ENCODE measurements around the gene JMJD8.

The JMJD8 gene

DNA sequence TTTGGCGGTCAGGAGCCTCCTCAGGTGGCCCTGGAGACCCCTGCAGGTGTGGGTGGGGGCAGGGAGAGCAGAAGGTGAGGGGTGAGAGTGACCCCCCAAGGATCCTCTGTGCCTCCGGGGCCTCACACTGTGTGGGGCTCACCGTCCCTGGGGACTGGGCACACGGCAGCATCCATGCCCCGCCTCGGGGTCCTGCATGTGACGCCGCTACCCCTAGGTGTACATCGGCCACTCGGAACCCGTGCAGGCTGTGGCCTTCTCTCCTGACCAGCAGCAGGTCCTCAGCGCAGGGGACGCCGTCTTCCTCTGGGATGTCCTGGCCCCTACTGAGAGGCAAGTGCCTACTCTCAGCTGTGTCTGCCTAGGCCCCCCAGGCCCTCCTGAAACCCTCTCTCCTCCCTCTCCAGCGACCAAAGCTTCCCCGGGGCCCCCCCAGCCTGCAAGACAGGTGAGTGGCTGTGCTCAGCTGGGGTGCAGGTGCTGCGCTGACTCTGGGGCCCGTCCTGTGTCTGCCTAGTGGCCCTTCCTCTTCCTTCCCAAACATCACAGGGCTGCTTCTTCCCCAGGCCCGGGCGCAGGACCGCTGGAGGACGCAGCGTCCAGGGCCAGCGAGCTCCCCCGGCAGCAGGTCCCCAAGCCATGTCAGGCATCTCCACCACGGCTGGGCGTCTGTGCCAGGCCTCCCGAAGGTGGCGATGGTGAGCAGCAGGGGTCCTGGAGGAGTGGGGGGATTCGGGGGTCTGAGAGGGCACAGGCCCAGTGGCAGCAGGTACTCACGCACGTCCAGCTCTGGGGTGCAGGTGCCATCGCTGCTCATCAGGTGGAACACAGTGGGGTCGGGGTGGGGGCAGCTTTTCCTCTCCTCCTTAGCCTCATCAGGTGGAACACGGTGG, 25.2 kb downstream of the JMJD8 start:
- no peak for DNase-seq

DNA sequence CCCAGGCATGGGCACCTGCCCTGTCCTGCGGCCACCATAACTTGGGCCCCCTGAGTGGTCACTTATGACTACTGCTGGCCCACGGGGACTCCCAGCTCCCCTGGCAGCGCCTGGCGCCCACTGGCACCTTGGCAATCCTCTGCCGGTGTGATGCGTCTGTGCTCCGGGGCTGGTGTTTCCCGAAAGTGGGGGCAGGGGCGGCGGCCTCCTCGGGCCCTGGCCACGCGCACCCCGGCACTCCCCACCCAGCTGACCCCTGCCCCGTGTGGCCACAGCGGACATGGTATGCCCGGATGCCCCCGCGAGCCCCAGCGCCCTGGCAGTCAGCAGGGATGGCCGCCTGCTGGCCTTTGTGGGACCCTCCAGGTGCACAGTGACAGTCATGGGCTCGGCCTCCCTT, 26.6 kb downstream of the JMJD8 start:
- no peak for DNase-seq

DNA sequence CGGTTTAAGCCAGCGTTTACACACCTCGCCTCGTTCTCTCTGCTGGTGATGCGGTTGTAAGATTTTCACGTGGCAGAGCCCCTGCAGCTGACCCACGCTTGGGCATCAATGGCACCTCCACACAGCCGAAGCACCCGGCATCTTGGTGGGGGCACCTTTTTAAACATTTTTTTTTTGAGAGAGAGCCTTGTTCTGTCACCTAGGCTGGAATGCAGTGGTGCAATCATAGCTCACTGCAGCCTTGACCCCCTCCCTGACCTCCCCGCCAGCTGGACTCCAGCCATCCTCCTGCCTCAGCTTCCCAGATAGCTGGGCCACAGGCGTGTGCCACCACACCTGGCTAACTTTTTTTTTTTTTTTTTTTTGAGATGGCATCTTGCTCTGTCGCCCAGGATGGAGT, 30.1 kb downstream of the JMJD8 start:
- DNase-seq = no peak

- no peak for DNase-seq
Observed at GRCh38 chr16:652454-653305, 31.5 kb downstream of the JMJD8 start.

GRCh38 chr16:651844-652243, 32.3 kb downstream of the JMJD8 start:
- no peak for DNase-seq

- DNase-seq = no peak
Observed at GRCh38 chr16:649631-650030, 34.5 kb downstream of the JMJD8 start.

DNA sequence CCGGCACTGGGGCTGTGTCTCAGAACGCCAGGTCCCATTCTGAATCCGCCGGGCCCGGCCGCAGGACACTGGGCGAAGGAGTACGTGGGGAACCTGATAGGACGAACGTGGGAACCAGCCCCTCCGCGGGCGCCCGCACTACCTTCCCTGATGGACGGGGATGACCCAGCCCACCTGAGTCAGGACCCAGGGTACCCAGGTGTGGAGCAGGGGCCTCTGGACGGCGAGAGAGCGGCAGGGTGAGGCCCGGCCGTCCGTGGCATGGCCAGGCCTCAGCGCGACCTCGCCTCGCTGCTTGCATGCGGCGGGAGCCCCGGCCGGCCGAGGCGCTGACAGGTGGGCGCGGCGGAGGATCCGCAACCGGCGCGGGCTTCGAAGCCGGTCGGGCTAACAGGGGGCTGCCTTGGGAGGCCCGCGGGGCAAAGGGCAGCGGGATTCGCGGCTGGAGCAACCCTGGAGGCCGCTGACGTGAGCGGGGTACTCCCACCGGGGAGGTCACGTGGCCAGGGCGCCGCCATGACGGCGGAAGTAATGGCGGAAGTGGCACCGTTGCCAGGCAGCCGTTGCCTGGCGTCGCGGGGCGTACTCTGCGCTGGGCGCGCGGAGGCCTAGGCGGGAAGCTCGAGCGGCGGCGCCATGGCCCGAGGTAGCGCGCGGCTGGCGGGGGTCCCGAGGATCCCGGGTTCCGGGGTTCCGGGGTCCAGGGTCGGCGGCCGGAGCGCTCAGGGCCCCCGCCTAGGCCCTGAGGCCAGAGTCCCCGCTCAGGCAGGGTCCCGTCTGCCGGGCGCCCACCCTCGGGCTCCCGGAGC, 35.1 kb downstream of the JMJD8 start, which contains the start of gene WDR90:
Gene WDR90, plus strand, starts transcription at position 585 of the 809 bp plus-strand sequence. Its CDS starts 52 bp downstream, at position 637.
- peak; percentile 89 for DNase-seq

DNA sequence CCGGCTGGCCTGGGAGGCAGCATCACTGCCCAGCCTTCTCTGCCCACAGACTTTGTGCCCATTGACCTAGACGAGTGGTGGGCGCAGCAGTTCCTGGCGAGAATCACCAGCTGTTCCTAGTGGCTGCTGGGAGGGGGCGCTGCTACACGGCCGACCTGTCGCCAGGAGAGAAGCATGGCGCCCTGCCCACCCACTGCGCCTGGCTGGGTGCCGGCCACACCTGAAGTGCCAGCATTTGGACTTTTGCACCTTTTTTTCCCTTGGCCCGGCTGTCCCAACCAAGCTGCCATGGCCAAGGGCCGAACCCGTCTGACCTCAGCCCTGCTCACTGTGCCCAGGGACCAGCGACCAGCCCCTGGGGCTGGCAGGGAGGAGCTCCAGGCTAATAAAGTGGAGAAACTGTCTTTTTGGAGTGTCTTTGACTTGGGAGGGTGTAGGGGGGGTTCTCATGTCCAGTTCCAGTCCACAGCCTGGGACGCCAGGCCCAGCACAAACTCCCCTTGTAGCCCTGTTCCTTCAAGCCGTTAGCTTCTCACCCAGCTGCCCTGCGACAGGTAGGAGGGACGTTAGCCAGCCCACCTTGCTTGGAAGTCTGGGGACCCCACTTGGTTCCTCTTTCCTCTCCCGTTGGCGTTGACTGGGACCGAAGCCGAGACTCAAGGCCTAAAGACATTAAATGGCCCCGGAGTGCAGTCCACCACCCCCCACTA, 35.9 kb downstream of the JMJD8 start:
- peak; percentile 7 for DNase-seq

DNA sequence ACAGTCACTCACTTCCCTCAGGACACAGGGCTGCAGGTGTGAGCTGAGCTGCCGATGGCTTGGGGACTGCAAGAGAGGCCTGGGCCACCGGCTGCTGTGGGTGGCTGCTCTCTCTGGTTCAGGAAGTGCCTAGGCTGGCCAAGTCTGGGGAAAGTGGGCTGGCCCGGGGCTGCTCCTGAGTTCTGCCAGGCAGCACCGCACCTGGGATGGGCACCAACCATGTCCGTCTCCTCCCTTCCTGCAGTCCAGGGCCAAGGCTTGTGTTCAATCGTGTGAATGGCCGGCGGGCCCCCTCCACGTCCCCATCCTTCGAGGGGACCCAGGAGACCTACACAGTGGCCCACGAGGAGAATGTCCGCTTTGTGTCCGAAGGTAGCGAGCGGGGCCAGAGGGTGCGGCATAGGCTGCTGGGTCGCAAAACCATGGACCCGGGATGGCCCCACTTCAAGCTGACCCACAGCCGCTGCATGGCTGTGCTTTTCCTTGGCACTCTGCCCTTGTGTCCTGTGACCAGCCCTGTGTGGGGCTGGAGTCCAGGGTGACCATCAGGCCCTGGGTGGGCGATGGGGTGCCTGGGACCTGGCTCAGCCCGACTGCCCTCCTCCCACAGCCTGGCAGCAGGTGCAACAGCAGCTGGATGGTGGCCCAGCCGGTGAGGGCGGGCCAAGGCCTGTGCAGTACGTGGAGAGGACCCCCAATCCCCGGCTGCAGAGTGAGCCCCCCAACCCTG, 36.8 kb downstream of the JMJD8 start:
- DNase-seq = no peak

DNA sequence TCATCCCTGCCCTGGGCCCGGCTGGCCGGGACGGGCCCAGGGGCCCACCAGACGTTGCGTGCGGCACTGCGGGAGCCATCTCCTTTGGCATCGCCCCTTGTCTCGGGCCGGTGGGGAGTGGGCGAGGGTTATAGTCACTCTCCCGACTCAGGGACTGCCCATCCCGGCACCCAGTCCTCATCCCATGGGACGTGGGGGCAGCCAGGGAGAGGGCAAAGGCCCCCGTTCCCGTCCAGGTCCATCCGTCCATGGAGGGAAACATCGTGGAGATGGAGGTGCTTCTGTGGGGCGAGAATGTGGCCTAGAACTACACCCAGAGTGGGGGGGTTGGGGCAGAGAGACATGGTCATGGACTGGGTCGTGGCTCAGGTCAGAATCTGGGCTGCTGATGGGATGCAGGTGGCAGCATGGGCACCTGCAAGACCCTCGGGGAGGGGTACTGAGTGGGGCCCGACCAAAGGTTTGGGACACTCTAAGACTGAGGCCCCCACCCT, 37.4 kb downstream of the JMJD8 start:
- no peak for DNase-seq

- DNase-seq = no peak
Observed at GRCh38 chr16:645852-646678, 38.1 kb downstream of the JMJD8 start.

DNA sequence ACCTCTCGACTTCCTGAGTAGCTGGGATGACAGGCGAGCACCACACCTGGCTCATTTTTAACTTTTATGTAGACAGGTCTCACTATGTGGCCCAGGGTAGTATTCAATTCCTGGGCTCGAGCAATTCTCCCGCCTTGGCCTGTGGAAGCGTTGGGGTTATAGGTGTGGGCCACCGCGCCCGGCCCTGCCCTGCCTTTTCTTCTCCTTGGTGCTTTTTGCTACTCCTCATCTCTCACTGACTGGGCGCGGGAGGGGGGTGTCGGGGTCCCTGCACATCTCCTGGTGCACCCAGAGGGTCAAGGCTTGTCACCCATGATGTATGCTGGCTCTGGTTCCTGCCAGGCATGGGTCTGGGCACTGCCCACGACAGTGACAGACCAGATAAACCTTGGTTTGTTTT, 39.6 kb downstream of the JMJD8 start:
- DNase-seq = no peak

- no peak for DNase-seq
Observed at GRCh38 chr16:643050-643368, 41.1 kb downstream of the JMJD8 start.

DNA sequence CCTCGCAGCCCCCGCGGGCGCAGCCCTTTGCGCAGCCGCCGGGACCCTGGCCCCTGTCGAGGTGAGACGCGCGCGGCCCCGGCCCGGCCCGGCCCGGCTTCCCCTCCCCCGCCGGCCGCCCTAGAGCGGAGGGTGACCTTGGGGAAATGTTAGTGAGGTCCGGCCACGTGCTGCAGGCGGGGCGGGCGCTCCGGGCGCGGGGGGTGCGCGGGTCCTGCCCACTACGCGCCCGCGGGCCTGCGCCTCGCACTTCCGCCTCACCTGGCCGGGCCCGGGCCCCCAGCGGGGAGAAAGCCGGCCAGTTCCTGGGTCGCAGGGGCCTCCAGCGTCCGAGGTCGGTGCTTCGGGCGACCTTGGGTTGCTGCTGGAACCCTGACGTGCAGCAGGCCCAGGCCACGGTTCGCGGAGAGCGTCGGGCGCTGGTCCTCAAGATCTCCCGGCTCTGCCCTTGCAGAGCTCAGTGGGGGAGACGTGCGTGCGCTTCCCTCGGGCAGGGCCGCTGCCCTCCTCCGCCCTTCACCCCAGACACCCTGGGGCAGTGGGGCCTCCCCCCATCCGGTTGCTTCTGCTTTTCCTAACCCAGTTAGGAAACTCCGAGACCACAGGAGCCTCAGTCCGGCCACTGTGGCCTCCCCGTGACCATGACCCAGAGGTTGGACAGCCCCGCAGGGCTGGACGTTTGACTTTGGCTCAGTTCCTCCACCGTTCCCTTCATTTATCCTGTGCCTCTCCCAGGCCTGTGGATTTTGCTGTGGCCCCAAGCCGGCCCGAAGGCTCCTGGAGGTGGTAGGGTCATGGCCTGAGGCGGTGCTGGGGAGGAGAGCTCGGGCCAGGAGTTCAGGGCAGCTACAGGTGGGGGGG, 41.7 kb downstream of the JMJD8 start:
- no peak for DNase-seq

DNA sequence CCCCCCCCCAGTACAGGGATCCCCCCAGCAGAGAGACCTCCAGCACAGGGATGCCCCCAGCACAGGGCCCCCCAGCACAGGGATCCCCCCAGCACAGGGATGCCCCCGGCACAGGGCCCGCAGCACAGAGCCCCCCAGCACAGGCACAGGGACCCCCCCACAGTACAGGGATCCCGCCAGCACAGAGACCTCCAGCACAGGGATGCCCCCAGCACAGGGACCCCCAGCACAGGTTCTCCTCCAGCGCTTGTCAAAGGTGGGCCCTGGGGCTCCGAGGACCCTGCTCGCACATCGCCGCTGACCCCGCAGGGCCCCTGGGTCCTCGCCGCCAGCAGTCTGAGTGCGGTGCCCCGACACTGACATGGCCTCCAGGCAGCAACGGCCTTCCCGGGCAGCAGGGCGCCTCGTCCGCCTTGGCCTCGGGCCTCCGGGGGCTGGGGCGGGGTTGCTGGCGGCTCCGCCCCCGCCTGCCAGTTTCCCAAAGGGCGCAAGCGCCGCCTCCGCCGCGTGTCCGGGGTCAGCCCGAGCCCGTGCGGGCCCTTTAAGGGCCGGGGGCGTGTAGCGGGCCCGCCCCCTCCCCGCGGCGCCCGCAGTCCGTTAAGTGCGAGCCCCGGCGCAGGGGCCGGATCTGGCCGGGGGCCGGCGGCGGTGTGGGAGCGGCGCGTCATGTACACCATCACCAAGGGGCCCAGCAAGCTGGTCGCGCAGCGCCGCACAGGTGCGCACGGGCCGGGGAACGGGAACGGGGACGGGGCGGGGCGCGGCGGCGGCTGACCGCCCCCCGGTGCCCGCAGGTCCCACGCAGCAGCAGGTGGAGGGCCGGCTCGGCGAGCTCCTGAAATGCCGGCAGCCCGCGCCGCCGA, 42.6 kb downstream of the JMJD8 start, which contains the start of gene MCRIP2:
Gene MCRIP2, plus strand, starts transcription at position 503 of the 863 bp plus-strand sequence. Its CDS starts 164 bp downstream, at position 667.
- DNase-seq = peak; percentile 55

GRCh38 chr16:640614-641013, 43.5 kb downstream of the JMJD8 start:
- DNase-seq = no peak

DNA sequence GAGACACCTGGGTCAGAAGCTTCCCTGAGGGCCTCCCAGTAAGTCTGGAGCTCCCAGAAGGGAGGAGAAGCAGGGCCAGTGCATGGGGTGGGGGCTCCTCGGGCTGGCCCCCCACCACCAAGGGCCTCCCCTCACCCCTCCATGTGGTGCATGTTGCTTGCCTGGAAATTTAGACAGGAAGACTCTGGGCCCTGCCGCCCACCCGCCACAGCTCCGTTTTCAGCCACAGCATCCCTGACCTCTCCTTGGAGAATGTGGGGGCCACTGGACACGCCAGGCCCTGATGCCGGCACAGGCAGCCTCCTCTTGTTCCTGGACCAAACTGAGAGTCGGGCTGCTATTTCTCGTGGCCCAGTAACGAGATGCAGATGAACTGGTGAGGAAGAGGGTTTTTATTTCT, 45.3 kb downstream of the JMJD8 start:
- DNase-seq = no peak

GRCh38 chr16:638034-638543, 46.0 kb downstream of the JMJD8 start:
- DNase-seq = no peak

Data from NCI-H2227 treated with DMSO at 0.1 percent for 48 hours (cell line).